Right forelimb (tissue), 1 donor: ENCODE data around the gene MIPOL1.

Source experiments
- DNase-seq: peaks from one replicate; pipeline ENCODE4 v3.0.0-alpha.2; 2018

Gene MIPOL1

DNA sequence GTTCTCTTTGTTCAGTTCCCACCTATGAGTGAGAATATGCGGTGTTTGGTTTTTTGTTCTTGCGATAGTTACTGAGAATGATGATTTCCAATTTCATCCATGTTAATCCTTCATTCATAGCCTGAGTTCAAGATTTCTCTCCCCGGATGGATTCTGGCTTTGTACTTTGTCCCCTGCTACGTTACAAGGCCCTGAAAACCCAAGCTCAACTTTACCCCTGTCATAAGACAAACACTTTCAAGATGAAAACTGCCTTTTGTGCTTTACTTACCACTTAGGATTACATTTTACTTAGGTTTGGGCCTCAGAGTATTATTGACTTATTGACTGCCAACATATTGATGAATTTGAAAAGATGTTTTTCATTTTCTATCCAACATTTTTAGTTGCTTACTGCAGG is 361.0 kb downstream of the MIPOL1 start:
- no peak for DNase-seq

DNA sequence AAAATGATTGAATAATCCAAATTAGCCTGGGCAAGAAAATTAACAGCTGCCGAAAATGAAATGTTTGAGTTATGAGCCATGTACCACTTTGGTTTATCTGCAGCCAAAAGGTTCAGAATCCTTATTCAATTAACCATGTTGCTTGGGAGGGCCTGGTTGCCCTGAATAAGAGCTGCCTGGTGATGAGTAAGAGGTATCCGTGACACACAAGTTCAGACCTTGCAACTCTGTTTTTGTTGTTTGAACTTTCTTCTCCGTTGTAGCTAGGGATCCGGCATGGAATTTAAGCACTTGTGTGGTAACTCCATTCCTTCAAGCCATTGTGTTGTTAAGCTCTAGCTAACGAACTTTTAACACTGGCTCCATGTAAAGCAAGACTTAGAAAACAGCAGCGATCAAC is 361.6 kb downstream of the MIPOL1 start:
- DNase-seq, result no peak

- no peak for DNase-seq
Observed at GRCh38 chr14:37563189-37563588, 365.5 kb downstream of the MIPOL1 start.

DNA sequence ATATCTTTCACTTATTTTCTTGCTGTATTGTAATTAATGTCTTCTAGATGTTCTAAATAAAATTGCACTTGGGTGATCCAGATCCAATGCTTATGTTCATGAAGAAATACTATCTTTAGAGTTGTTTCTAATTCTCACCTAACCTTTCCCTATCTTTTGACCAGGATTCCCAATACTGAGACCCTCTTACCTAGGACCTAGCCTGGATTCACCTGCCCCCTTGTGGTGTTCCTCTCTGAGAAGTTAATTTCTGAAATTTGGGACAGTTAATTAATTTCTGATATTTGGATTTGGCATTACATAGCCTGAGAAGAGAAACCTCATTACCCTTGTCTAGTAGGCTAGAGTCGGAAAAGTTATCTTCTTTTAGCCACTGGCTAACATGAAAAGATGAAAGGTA is 367.8 kb downstream of the MIPOL1 start:
- DNase-seq, result no peak

DNA sequence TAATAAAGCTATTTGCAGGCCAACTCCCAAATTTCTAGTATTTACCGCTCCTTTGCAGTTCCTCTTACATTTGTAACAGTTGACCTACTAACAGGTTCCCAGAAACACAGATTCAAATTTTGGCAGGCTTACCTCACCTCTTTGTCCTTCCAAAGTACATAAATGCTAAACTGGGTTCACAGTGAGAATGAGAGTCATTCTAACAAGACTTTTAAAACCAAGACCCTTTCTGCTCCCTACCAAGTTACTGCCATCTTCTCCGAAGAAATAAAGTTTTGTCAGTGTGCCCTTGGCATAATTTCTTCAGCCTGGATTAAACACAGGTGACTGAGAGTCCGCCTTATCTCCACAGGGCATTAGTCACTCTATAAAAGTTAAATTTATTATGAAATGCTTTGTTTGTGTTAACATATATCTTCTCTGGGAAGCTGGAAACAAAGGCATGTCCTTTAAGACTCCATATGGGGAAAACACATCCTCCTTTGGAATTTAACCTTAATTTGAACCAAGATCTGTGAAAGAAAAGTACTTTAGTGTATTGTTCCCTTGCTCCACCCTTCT is 369.2 kb downstream of the MIPOL1 start:
- DNase-seq, result no peak

DNA sequence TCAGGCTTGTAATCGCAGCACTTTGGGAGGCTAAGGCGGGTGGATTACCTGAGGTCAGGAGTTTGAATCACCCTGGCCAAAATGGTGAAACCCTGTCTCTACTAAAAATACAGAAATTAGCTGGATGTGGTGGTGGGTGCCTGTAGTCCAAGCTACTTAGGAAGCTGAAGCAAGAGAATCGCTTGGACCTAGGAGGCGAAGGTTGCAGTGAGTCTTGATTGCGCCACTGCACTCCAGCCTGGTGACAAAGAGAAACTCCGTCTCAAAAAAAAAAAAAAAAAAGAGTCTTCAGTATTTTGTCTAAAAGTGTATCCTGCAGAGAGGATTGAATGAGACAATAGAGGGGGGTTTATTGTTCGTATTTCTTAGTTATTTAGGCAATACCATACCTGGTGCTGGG is 372.0 kb downstream of the MIPOL1 start:
- no peak for DNase-seq

DNA sequence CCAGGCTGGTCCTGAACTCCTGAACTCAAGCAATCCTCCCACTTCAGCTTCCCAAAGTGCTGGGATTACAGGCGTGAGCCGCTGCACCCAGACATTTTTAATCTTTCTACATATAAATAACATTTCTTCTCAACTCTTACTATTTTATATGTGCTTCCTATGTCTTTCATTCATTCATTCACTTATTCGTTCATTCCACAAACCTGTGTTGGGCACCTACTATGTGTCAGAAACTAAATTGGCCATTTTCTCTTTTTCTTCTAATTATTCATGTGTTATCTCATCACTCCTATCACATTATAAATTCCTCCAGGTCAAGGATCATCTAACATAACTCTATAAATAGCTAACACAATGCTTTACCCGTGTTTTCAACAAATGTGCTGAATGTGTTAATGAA is 373.7 kb downstream of the MIPOL1 start:
- no peak for DNase-seq

GRCh38 chr14:37573356-37573755 is 375.6 kb downstream of the MIPOL1 start:
- no peak for DNase-seq

GRCh38 chr14:37579274-37579673 is 381.5 kb downstream of the MIPOL1 start:
- no peak for DNase-seq

GRCh38 chr14:37580146-37580545 is 382.4 kb downstream of the MIPOL1 start:
- no peak for DNase-seq

DNA sequence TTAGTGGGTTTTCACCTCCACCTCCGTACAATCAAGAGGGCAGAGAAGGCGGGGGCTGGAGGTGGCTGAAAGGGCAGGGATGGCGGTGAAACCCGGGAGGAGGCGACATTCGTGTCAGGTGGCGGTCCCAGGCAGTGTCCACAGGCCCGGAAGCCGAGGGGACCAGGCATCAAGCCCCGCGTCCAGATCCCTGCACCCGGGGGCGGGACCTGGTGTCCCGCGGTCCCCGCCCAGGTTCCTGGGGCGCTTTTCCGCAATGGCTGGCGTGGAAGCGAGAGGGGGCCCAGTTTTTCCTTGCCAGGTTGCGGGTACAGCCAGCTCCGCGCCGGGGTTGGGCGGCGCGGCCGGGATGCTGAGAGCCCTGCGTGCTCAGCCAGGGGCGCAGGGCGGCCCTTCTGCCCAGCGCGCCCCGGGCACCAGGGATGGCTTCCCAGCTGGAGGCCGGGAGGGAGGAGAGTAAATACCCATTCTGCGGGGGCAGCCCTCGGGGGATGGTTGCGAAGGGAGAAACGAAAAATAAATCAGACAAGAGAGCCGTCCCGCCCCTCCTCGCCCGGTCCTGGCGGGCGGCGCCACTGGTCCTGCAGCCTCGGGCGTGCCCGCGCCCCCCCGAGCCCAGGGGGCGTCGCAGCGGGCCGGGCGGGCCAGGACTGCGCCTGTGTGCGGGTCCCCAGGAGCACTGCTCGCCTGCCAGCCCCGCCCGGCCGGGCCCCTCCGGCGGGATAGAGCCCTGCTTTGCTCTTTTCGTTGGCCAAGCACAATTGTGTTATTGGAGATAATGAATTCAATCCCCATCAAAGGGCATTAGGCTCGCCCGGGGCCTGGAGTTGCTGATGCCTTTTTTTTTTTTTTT is 385.8 kb downstream of the MIPOL1 start:
- no peak for DNase-seq

- DNase-seq, result no peak
Observed at GRCh38 chr14:37584211-37585100, 386.7 kb downstream of the MIPOL1 start.

GRCh38 chr14:37585101-37585511 is 387.4 kb downstream of the MIPOL1 start:
- no peak for DNase-seq

DNA sequence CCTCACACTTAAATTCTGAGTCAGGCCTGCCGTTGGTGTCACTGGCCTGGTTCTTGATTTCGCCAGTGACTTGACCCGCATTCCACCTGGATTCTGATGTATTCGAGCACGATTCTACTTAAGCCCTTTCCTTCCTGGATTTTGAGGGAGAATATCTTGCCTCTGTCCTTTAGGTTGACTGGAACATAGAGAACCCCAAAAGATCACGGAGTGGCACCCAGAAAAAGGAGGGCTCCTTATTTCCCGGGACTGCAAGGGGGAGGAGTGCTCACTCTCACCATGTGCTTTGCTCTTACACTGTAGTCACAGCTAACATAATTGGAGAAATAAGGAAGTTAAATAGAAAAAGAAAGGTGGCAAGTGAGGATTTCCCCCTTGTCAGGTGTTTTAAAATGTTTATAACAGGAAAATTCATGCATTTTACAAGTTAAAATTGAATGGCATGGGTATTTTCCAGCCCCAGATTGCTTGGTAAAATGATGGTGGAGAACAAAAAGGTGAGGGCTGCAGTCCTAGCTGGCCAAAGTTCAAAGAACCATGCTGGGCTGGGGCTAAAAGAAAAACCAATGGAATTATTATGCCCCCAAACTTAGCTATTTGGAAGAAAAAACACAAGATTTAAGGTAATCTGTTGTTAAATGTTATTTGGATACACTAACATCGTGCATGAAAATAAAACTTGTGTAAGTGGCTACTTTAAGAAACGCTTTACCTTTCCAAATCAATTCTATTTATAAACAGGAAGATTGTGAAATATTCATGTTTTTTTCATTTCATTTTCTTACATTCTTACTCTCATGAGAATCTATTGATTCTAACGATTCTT is 388.4 kb downstream of the MIPOL1 start:
- no peak for DNase-seq

GRCh38 chr14:37586797-37587130 is 389.0 kb downstream of the MIPOL1 start:
- no peak for DNase-seq

GRCh38 chr14:37587131-37587803 is 389.5 kb downstream of the MIPOL1 start:
- no peak for DNase-seq

GRCh38 chr14:37587881-37588666 is 390.3 kb downstream of the MIPOL1 start:
- no peak for DNase-seq

DNA sequence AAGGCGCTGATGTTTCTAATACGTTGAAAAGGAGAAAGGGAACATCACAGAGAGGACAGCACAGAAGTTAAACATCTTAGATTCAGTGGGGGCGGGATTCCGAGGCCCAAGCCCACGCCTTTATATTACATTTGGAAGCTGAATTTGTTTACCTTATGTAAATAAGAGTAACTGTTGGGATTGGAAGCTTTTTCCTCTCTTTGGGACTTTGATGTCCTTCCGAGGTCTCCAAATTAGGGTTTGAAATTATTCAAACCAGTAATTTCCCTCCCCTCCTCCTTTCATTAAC is 390.9 kb downstream of the MIPOL1 start:
- DNase-seq, result no peak

DNA sequence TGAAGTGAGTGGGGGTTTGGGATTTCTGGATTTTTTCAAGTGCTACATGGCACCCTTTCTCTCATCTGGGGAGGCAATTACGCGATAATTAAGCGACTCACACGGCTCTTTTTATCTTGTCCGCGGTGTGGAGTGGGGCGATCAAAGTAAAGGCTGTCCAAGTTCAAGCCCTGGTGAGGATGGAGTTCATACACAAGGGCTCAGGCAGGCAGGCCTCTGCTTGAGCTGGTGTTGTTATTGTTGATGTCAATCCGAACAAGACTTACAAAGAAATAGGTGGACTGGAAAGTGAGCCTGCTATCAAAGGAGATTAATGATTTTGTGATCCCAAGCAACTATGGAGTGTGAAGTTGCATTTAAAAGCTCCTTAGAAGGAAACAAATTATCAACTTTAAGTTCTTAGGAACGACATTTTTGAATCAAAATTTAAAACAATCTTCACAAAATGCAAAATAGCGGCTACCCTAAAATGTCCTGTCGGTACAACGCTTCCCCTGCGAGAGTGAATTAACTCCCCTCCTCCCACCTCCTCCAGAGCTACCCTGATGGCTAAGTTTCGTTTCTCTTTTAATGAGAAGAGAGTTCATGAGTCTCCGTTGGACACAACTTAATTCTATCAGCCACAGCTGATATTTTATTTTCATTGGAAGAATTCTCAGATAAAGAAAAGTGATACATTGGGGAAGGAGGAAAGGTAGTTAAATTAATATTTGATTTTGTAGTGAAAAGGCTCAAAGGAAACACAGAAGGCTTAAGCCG is 391.4 kb downstream of the MIPOL1 start:
- no peak for DNase-seq

- DNase-seq, result no peak
Observed at GRCh38 chr14:37589715-37590427, 392.1 kb downstream of the MIPOL1 start.
